Activated T-helper 1 cell treated with anti-CD3 and anti-CD28 coated beads, Interleukin-12 subunit alpha, Interleukin-12 subunit beta, Interleukin-2, Interleukin-4 antibody, amounts not matched to agents 30 ng/mL and 10 ng/mL and 1 ng/mL, durations not matched to agents 14 hours and 24 hours and 36 hours (primary cell): ENCODE measurements around the gene CCDC85C. TPM values are rescaled to one million over a fixed set of nuclear protein-coding genes. Genes with fewer than 3 reads are reported as not detected.

Source experiments
- DNase-seq: peaks from one replicate; pipeline ENCODE4 v3.0.0; 2021; ENCODE audit warnings: low spot score
- H3K27ac Mint-ChIP-seq: one replicate; pipeline ENCODE4 v1.8.0; 2021; ENCODE audit warnings: mild to moderate bottlenecking, mixed read lengths
- H3K27me3 Mint-ChIP-seq: one replicate; pipeline ENCODE4 v1.8.0; 2022; ENCODE audit warnings: mild to moderate bottlenecking, moderate library complexity, mixed read lengths; ENCODE audit not compliant: insufficient read depth
- H3K36me3 Mint-ChIP-seq: one replicate; pipeline ENCODE4 v1.8.0; 2021; ENCODE audit warnings: low read depth, mixed read lengths
- H3K4me1 Mint-ChIP-seq: one replicate; pipeline ENCODE4 v1.8.0; 2021; ENCODE audit warnings: low read depth, mixed read lengths
- H3K4me3 Mint-ChIP-seq: one replicate; pipeline ENCODE4 v1.8.0; 2021; ENCODE audit warnings: mild to moderate bottlenecking, moderate library complexity, mixed read lengths
- H3K9me3 Mint-ChIP-seq: one replicate; pipeline ENCODE4 v1.8.0; 2021; ENCODE audit warnings: mixed read lengths
- intact Hi-C: fragments of 100-400 bp; cut with micrococcal nuclease; formaldehyde crosslinking; loops from one replicate; pipeline ENCODE4 v1.15.1; 2024
- total RNA-seq: library from RNA; stranded (reverse); gene quantifications from 2 replicates; pipeline ENCODE4 v1.2.3, GENCODE V29; 2022

Gene CCDC85C
- total RNA-seq, 1 donor from 2014 or later, result 7.4 TPM

GRCh38 chr14:99626041-99626648, 22.1 kb upstream of the CCDC85C start:
- DNase-seq, result no peak
- Mint-ChIP-seq H3K27ac (no peak overlapping the region), H3K4me1 (peaks cover 4% of the 10 kb centered on the region), H3K36me3 (no peaks in the 10 kb centered on the region), H3K27me3 (peaks cover 6% of the 10 kb centered on the region), H3K9me3 (no peaks in the 10 kb centered on the region), H3K4me3 (no peak overlapping the region)
- intact Hi-C loops, result no loop called here

- intact Hi-C loops, result no loop called here
- no peaks in the 10 kb centered on the region for H3K9me3 Mint-ChIP-seq
- H3K4me3 Mint-ChIP-seq, result no peak overlapping the region
- H3K4me1 Mint-ChIP-seq, result peaks cover 4% of the 10 kb centered on the region
- H3K36me3 Mint-ChIP-seq, result no peaks in the 10 kb centered on the region
- DNase-seq, result no peak
- H3K27me3 Mint-ChIP-seq, result peaks cover 6% of the 10 kb centered on the region
- H3K27ac Mint-ChIP-seq, result no peak overlapping the region
Measured at GRCh38 chr14:99625476-99625875, 21.5 kb upstream of the CCDC85C start.

- Mint-ChIP-seq H3K4me3 (no peak overlapping the region), H3K27me3 (peaks cover 6% of the 10 kb centered on the region), H3K9me3 (no peaks in the 10 kb centered on the region), H3K4me1 (peaks cover 4% of the 10 kb centered on the region), H3K27ac (no peak overlapping the region), H3K36me3 (no peaks in the 10 kb centered on the region)
- DNase-seq, result no peak
- intact Hi-C loops, result no loop called here
Measured at GRCh38 chr14:99624971-99625370, 21.0 kb upstream of the CCDC85C start.

DNA sequence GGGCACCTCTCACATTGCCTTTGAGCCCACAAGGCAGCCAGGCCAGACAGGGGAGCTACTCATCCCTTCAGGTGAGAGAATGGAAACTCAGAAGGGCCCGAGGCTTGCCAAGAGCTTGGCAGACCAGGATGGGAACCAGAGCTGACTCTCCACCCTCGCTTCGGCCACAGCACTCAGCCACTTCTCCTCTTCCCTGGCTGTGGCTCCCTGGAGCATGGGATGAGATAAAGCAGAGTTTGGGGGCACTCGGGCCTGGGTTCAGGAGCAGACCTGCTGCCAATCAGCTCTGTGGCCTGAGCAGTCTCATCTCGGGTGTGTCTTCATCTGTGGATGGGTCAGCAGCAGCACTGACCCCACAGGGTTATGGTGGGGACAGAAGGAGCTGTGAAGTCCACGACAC, 20.0 kb upstream of the CCDC85C start:
- no peaks in the 10 kb centered on the region for H3K9me3 Mint-ChIP-seq
- H3K4me3 Mint-ChIP-seq, result no peak overlapping the region
- intact Hi-C loops, result no loop called here
- peaks cover 3% of the 10 kb centered on the region for H3K4me1 Mint-ChIP-seq
- no peaks in the 10 kb centered on the region for H3K36me3 Mint-ChIP-seq
- H3K27ac Mint-ChIP-seq, result no peak overlapping the region
- DNase-seq, result no peak
- H3K27me3 Mint-ChIP-seq, result peaks cover 7% of the 10 kb centered on the region

DNA sequence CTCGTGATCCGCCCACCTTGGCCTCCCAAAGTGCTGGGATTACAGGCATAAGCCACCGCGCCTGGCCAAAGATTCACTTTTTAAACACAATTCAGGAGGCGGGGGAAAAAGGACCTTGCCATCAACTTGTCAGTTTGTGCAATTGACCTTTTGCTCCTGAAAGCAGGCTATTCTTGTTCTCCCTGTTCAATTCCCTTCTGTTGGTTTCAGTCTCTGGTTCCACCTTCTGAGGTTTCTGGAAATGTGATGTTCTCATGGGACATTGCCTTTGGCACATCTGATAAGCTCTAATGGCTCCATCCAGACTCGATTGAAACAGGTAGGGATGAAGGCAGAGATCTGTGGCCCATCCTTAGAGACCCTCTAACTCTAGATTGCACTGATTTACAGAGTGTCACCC, 17.9 kb upstream of the CCDC85C start:
- H3K27ac Mint-ChIP-seq, result no peak overlapping the region
- intact Hi-C loops, result no loop called here
- H3K36me3 Mint-ChIP-seq, result no peaks in the 10 kb centered on the region
- H3K4me1 Mint-ChIP-seq, result no peaks in the 10 kb centered on the region
- H3K4me3 Mint-ChIP-seq, result no peak overlapping the region
- H3K9me3 Mint-ChIP-seq, result no peaks in the 10 kb centered on the region
- peaks cover 10% of the 10 kb centered on the region for H3K27me3 Mint-ChIP-seq
- DNase-seq, result no peak

- intact Hi-C loops, result no loop called here
- no peak for DNase-seq
- H3K9me3 Mint-ChIP-seq, result no peaks in the 10 kb centered on the region
- H3K4me3 Mint-ChIP-seq, result no peak overlapping the region
- H3K27me3 Mint-ChIP-seq, result peaks cover 12% of the 10 kb centered on the region
- H3K27ac Mint-ChIP-seq, result no peak overlapping the region
- no peaks in the 10 kb centered on the region for H3K36me3 Mint-ChIP-seq
- no peaks in the 10 kb centered on the region for H3K4me1 Mint-ChIP-seq
Measured at GRCh38 chr14:99619835-99620834, 16.1 kb upstream of the CCDC85C start.

DNA sequence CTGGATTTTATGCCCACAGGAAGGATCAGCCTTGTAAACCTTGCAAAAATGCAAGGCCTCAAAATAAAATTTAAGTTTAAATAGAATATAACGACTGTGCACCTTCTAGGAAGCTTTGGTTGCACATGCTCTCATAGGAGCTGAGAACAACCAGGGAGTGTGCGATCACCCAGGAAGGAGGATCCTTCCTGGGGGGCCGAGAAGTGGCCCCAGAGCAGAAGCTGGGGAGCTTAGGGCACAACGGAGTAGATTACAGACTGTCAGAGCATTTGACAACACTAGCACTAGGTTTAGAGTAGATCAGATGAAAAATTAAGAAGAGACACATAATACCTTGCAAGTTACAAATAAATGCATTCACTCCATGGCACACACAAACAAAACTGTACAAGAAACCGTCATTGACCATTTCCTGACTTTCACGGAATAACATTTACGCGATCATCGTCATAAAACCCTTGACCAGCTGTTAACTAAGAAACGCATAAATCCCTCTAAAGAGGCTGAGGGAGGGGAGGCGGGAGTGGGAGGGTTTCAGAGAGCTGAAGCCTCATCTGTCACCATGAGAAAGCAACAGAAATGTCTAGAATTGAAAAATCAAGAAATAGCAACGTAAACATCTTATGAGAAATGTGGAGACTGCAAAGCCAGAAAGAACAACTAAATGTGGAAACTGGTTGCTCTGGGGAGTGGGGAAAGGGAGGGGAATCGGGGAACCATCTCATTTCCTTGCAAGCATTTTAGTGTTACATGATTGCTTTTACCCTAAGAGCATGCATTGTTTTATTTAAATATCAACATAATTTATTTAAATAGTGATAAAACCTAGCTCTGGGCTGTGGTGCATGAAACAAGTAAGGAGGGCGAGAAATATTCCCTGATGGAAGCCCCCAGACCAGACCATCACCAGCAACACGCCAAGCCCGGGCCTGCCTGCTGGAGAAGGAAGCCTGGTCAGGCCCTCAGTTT, 13.1 kb upstream of the CCDC85C start:
- intact Hi-C loops, result no loop called here
- Mint-ChIP-seq H3K27ac (no peak overlapping the region), H3K4me3 (no peak overlapping the region), H3K9me3 (no peaks in the 10 kb centered on the region), H3K27me3 (peaks cover 10% of the 10 kb centered on the region), H3K4me1 (no peaks in the 10 kb centered on the region), H3K36me3 (no peaks in the 10 kb centered on the region)
- no peak for DNase-seq

DNA sequence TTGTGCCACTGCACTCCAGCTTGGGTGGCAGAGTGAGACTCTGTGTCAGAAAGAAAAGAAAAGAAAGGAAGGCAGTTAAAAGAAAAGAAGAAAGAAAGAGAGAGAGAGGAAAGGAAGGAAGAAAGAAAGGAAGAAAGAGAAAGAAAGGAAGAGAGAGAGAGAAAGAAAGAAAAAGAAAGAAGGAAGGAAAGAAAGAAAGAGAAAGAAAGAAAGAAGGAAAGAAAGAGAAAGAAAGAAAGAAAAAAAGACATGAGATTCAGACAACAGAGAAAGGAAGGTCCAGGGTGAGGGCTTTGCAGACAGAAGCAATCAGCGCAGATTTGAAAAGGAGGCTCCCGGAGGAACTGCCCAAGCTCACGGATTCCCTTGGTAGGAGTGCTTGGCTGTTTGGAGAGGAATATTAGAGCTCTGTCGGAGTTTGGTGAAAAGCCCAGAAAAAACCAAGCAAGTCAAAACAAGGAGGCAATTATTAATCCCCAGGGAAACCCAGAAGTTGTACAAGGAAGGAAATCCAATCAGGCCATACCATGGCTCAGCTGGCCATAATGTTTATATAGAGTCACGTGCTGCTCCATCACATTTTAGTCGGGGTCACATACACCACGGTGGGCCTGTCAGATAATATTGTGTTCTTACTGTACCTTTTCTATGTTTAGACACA, 11.6 kb upstream of the CCDC85C start:
- Mint-ChIP-seq H3K4me1 (no peaks in the 10 kb centered on the region), H3K27me3 (peaks cover 10% of the 10 kb centered on the region), H3K27ac (no peak overlapping the region), H3K36me3 (no peaks in the 10 kb centered on the region), H3K9me3 (no peaks in the 10 kb centered on the region), H3K4me3 (no peak overlapping the region)
- intact Hi-C loops, result no loop called here
- DNase-seq, result no peak

DNA sequence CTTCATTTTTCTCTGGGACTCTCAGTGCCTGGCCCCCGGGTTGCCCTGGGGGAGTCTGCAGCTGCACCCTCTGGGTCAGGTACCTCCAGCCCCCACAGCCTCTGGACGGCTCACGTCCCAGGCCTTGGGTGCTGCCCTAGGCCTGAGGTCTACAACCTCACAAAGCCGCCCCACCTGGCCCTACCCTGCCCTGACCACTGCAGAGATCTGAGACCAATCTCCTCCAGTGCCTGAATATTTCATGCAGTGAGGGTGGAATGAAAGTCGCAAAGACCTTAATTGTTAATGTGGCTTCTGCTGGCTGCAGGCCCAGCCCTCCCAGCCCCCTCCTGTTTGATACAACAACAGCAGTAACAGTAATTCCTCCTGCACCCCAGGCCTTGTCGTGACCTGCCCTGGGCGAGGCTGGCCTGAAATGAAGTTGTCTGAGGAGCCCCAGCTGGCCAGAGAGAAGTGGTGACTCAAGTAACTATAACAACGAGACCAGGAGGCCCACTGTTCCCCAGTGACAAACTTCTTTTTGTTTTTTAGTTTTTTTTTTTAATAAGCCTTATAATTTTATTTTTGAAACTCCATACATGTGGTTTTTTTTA, 8.8 kb upstream of the CCDC85C start:
- H3K9me3 Mint-ChIP-seq, result no peaks in the 10 kb centered on the region
- H3K4me1 Mint-ChIP-seq, result no peaks in the 10 kb centered on the region
- no peak overlapping the region for H3K4me3 Mint-ChIP-seq
- intact Hi-C loops, result no loop called here
- H3K27ac Mint-ChIP-seq, result no peak overlapping the region
- peaks cover 9% of the 10 kb centered on the region for H3K27me3 Mint-ChIP-seq
- no peaks in the 10 kb centered on the region for H3K36me3 Mint-ChIP-seq
- DNase-seq, result no peak

DNA sequence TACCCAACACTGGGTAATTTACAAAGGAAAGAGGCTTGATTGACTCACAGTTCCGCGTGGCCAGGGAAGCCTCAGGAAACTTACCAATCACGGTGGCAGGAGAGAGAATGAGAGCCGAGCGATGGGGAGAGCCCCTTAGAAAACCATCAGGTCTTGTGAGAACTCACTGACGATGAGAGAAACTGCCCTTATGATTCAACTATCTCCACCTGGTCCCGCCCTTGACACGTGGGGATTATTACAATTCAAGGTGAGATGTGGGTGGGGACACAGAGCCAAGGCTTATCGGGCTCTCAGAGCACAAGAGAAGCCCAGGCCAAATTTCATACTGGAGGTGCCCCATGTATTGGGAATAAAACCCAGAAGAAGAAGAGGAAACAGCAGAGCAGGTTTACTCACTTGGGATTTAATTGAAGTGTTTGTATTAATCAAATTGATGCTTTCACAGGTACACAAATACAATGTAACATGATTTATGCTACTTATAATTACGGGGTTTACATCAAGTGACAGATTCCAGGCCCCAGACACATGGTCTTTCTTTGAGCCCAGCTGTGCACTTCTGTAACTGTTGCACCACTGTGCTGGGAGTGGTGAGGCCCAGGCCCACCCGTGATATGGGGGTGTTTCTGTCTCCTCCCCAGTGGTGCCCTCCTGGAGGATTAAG, 8.2 kb upstream of the CCDC85C start:
- Mint-ChIP-seq H3K9me3 (no peaks in the 10 kb centered on the region), H3K36me3 (no peaks in the 10 kb centered on the region), H3K4me1 (no peaks in the 10 kb centered on the region), H3K27me3 (peaks cover 9% of the 10 kb centered on the region), H3K4me3 (no peak overlapping the region), H3K27ac (no peak overlapping the region)
- intact Hi-C loops, result no loop called here
- DNase-seq, result no peak

- peaks cover 9% of the 10 kb centered on the region for H3K27me3 Mint-ChIP-seq
- H3K4me3 Mint-ChIP-seq, result no peak overlapping the region
- no peaks in the 10 kb centered on the region for H3K9me3 Mint-ChIP-seq
- DNase-seq, result no peak
- intact Hi-C loops, result no loop called here
- H3K27ac Mint-ChIP-seq, result no peak overlapping the region
- no peaks in the 10 kb centered on the region for H3K36me3 Mint-ChIP-seq
- no peaks in the 10 kb centered on the region for H3K4me1 Mint-ChIP-seq
Measured at GRCh38 chr14:99611646-99612045, 7.6 kb upstream of the CCDC85C start.
